ENCODE results near the gene GLCE.

The GLCE gene

DNA sequence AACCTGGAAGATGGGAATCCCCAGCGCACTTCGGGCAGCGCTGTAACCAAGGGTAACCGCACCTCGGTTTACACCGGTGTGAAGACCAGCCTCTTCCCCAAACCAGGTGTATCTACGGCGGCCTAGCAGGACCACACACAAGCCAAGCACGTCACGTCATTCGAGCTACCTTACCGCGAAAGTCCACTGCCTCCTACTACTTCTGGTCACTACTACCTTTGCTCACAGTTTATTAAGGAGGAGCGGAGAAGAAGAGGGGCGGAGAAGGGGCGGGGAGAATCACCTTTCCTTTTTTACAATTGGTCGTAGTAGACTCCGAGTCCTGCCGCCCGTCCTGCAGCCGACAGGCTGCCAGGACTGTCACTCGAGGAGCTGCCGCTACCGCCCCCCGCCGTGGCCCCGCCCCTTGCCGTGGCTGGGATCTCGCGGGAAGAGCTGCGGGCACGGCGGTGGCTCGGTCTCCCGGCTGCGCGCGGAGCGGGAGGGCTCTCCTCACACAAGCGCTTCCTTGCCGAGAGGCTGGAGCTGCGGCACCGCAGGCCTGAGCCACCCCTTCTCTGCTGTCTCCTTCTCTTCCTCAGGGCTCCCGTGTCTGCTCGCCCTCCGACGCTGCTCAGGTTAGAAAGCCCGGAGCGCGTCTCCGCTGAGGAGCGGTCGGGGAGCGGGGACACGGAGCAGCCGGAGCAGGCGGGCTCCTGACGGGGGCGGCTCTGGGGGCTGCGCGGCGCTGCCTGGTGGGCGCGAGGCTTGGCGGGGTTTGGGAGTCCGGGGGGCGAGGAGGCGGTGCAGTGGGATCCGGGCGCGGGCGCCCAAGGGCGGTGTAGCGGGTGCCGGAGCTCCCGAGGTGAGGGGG is at the start of gene GLCE:
GLCE (plus strand) TSS at position 495 of the 853 bp plus-strand sequence. CDS start 95,172 bp downstream, outside the sequence.
- peak; percentile 85 to 96 for DNase-seq (ENCODE audit: low read depth in 1 of 2, low spot score in 1 of 2)

GRCh38 chr15:69114331-69114928 is 46.0 kb upstream of the GLCE start:
- DNase-seq (ENCODE audit: low read depth in 1 of 2, low spot score in 1 of 2): no peak

DNA sequence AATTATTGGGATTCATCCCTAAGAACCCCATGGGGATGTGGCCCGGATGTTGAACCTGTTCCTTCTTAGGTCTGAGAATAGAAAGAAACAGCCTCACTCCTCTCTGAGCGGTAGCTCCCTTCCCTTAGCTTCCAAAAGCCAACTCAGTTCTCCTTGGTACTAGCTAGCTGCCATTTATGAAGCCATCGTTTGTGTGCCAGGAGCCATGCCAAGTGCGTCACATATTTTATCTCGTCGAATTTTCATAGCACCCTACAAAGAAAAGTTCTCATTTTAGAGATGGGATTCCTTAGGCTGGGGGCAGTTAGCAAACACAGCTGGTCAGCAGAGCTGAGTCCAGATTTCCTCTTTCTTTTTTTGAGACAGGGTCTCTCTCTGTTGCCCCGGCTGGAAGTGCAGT is 45.4 kb upstream of the GLCE start:
- no peak for DNase-seq (ENCODE audit: low read depth in 1 of 2, low spot score in 1 of 2)

DNA sequence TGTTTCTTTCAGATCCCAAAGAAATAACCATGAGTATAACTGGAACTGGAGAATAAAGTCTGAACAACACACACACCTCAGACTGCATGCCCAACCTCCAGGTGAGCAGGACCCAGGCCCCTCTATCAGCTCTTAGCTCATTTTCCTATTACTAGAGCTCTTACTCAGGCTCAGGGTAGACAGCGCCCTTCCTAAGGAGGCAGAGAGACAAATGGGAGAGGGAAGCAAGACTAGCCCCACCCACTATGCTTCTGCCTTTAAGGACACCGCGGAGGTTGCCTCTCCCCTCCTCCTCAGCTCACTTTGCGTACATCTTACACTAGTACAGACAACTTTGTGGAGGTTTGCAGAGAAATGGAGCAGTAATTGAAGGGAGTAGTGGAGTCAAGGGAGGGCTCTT is 44.0 kb upstream of the GLCE start:
- no peak for DNase-seq (ENCODE audit: low read depth in 1 of 2, low spot score in 1 of 2)

- DNase-seq (ENCODE audit: low read depth in 1 of 2, low spot score in 1 of 2): no peak
These were observed 43.0 kb upstream of the GLCE start for GRCh38 chr15:69117431-69117871.

GRCh38 chr15:69118089-69118488 is 42.3 kb upstream of the GLCE start:
- DNase-seq (ENCODE audit: low read depth in 1 of 2, low spot score in 1 of 2): no peak

DNA sequence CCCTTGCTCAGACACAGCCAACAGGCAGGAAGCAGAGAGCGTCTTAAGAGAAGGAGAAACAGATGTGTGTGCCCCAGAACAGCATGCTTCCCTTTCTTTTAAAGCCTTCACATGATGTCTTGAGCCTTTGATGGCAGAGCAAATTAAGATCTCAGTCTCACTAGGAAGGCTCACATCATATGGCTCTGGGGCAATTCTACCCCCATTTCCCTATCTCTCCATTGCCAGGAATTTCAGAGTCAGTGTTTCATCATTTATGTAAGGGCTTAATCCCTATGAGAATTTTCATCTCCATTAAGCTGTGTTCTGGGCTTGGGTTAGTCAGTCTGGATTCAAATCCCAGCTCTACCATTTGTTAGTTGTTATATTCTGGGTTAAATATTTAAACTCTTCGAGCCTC is 41.4 kb upstream of the GLCE start:
- no peak for DNase-seq (ENCODE audit: low read depth in 1 of 2, low spot score in 1 of 2)

DNA sequence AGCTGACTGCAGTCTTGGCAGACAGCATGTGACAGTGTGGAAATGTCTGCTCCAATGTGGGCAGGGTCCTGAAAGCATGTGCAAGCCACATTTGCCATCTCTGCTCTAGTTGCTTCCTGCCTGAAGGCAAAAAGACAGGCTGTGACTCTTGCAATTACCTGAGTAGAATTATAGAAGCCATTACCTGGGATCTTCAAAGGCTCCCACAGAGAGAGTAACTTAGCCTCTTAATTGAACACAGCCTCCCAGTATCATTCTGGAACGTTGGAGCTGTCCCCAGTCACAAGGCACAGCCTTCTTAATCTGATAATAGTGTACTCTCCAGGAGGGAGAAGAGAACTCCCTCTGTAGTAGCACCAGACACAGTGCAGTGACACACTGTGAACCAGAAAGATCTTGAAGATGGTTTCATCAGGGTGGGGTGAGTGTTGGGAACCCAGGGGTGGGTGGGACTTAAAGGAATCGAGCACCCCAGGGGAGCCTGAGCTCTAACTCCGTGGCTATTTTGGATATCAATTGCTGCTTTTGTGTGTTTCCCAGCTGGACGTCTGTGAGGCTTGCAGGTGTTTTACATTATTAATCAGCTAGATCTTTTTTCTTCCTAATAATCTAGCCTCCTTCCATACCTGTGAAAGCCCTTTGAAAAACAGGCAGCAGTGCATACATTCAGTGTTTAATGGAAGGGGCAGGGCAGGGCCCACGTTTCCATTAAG is 40.6 kb upstream of the GLCE start:
- DNase-seq (ENCODE audit: low read depth in 1 of 2, low spot score in 1 of 2): no peak

DNA sequence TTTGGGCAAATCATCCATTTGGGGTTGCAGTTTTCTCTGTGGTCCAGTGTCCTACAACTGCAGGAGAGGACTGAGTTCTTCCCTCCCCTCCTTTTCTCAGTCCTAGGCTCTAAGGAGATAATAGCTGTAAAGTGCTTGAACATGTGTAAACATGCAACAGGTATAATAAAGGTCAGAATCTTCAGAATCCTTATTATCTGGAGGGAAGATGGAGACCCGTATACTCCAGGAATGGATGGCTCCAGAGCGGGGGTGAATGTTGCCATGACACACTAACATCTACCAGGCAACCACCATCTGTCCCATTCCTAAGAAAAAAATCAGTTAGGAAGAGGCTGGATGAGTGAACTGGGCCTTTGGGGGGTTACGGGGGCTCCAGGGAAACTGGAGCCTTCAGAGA is 39.7 kb upstream of the GLCE start:
- no peak for DNase-seq (ENCODE audit: low read depth in 1 of 2, low spot score in 1 of 2)

GRCh38 chr15:69121198-69121828 is 39.1 kb upstream of the GLCE start:
- DNase-seq (ENCODE audit: low read depth in 1 of 2, low spot score in 1 of 2): no peak

- DNase-seq (ENCODE audit: low read depth in 1 of 2, low spot score in 1 of 2): no peak
These were observed 35.2 kb upstream of the GLCE start for GRCh38 chr15:69125236-69125635.

- DNase-seq (ENCODE audit: low read depth in 1 of 2, low spot score in 1 of 2): no peak
These were observed 34.4 kb upstream of the GLCE start for GRCh38 chr15:69126054-69126469.

DNA sequence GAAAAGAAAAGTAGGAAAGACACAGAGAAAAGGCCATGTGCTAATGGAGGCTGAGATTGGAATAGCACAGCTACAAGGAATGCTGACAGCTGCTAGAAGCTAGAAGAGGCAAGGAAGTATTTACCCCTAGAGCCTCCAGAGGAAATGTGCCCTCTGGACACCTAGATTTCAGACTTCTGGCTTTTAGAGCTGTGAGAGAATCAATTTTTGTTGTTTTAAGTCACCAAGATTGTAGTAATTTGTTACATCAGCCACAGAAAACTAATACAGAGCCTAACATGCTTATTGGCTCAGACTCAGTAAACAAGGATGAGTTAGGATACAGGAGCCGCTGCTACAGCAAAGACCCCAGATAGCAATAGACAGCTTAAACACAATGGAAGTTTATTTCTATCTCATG is 33.1 kb upstream of the GLCE start:
- no peak for DNase-seq (ENCODE audit: low read depth in 1 of 2, low spot score in 1 of 2)

DNA sequence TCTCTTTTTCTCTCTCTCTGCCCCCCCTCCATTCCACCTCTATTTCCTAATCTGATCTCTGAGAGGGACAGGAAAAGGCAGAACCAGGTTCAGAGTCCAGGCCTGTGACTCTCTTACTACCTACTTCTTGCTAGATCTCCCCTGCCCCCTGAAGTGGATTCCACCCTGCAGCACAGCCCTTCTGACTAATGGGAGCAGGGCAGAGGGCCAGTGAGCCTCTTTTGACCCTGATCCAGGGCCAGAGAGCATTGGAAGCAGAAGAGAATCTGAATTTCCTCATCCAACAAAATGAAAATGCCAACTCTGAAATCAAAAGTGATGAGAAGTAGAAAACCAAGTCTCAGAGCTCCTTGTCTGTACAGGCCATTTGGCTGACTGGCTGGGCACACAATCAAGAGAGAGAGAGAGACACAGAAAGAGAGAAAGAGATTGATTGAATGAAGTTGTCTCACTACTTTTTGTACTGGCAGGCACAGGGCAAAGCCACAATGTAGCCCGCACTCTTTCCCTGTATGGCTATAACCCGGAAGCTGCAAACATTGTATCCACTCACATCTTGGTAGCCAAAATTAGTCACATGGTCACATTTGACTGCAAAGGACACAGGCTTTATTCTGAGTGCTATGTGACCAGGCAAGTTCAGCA is 31.6 kb upstream of the GLCE start:
- DNase-seq (ENCODE audit: low read depth in 1 of 2, low spot score in 1 of 2): no peak

DNA sequence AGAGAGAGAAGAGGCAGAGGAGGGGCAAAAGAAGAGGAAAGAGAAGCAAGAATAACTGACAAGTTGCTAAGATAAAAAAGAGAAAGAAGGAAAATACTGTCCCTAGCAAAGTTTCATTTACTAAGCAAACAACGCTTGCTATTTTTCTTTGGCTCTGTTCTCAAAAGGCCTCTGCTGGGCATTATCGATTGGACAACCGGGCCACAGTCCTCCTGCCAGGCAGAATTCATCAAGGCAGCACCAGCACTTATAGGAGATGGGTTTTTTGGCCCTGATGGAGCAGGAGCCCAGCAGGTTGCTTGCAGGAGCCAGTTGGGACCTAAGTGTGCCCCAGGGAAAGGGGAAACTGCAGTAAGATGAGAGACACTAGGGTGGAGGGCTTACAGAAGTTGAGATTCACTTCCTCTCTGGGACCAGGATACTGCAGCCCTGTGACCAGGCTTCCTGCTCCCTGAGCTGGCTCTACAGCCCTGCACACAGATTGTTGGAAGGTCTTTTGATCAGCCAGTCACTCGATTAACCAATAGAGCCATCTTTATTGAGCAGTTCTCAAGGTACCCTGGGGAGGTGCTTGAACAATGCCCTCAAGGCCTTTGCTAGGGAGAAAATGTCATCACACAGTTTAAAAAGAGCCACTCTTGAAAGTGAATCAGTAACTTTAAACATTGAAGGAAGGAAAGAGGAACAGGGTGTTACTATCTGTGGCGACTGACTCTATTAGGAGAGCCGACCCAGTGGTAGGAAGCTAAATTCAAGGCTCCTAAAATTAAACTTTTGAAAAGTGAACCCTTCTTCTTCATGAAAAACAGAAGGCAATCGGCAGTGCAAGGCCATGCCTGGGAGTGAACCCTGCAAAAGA is 28.8 kb upstream of the GLCE start:
- DNase-seq (ENCODE audit: low read depth in 1 of 2, low spot score in 1 of 2): no peak

GRCh38 chr15:69132430-69132829 is 28.0 kb upstream of the GLCE start:
- no peak for DNase-seq (ENCODE audit: low read depth in 1 of 2, low spot score in 1 of 2)

- no peak for DNase-seq (ENCODE audit: low read depth in 1 of 2, low spot score in 1 of 2)
These were observed 27.2 kb upstream of the GLCE start for GRCh38 chr15:69132977-69133861.

DNA sequence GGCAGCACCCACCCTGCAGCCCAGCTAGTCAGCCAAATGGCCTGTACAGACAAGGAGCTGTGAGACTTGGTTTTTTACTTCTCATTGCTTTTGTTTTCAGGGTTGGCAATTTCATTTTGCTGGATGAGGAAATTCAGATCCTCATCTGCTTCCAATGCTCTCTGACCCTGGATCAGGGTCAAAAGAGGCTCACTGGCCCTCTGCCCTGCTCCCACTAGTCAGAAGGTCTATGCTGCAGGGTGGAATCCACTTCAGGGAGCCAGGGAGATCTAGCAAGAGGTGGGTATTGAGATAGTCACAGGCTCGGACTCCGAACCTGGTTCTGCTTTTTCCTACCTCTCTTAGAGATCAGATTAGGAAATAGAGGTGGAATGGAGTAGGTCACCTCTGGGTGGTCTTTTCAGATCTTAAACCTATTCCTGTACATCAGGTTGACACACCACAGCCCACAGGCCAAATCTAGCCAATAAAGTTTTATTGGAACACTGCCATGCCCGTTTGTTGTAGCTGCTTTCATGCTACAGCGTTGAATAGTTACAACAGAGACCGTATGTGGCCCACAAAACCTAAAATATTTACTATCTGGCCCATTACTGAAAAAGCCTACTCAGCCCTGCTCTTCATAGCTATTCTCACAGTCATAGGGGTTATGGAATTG is 26.4 kb upstream of the GLCE start:
- DNase-seq (ENCODE audit: low read depth in 1 of 2, low spot score in 1 of 2): no peak

DNA sequence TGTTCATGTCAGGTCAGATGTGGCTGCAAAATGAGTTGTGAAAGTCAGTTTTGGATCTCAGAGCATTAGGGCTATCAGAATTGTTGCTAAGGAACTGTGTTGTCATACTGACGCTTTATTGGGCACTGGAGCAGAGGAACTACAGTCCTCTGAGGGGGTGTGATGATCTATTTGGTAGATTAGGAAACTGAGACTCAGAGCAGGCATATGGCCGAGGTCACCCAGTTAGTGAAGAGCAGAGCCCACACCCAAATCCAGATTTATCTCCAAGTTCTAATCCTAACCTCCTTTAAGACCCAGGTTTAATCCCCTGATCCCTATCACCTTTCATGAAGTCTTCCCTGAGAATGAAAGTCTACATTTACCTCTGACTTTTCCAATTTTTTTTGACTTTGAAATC is 25.6 kb upstream of the GLCE start:
- DNase-seq (ENCODE audit: low read depth in 1 of 2, low spot score in 1 of 2): no peak

Data from stimulated activated CD4-positive, alpha-beta T cell treated with anti-CD3 and anti-CD28 coated beads, Interleukin-15, amount 100 ng/mL, for 1 hour (primary cell).